ENCODE measurements around the gene CAMK1D. TPM values are rescaled to one million over a fixed set of nuclear protein-coding genes. Genes with fewer than 3 reads are reported as not detected.

Gene CAMK1D
- polyA plus RNA-seq, 2 of the 4 experiments (the other 2 are of a cell fraction): 6.6 to 12.5 TPM

DNA sequence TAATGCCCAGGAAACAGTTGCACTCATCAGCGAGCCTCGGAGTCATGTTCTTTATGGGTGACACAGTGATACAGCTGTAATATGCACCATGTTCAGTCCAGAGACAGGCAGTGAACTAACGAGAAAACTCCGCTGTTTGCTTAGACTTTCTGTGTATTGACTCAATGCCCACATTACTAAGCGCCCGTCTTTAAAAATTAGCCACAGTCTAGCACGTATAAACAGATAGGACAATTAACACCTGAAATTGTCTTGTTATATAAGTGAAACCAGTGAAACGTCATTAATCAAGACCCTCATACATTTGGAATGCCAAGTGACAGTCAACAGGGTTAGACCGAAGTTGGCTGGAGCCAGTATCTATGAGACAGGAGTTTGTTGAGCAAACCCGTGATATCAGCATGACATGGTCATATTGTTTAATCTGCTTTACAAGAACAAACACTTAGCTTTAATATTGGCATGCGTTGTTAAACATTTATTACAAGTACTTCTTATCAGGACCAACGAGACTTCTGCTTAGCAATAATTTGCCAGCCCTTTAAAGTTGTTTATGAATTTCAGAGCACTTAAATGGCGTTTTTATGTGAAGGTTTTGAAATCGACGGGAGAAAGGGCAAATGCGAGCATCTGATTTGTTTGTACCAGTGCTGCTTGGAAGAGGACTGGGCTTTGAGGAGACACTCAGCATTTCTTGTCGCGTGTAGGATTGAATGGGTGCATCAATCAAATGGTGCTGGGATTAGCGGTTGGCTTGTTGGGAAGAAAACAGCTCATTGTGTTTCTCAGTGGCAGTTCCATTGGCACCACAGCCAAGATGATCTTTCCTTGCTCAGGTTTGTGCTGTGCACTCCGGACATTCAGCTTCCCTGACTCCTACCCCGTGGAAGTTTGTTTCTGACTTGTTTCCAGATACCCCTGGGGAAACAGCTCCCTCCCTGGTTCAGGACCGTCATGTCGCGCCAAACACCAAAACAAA is 56.3 kb downstream of the CAMK1D start:
- 4% methylated on average over 24 of the region's 24 CpGs for WGBS (ENCODE audit: missing lambda C conversion rate)
- peak; percentile 53 to 86 for DNase-seq (ENCODE audit: low read depth in 1 of 2, low spot score in 1 of 2)
- peak; percentile 86 to 87 for ATAC-seq
- POLR2A ChIA-PET: interaction anchor here (0.6 to 1.3 kb wide), 3 partner anchors 57 to 302 kb away, joined by 3 read pairs; partner anchors contain the start of gene CAMK1D
- FAIRE-seq: peak; percentile 67
- Histone ChIP-seq H3K4me2 (peak overlapping the region; percentile 87), H3K9me3 (no peaks in the 10 kb centered on the region), H3K27ac (peak overlapping the region; percentile 72 to 80), H3K4me3 (peak overlapping the region; percentile 32), H3K4me1 (peaks cover 28% of the 10 kb centered on the region)
- CTCF ChIA-PET: interaction anchor here (0.8 to 3.0 kb wide), 15 partner anchors 10 to 694 kb away, joined by 3 to 31 read pairs (median 3); partner anchors contain the start of genes CAMK1D and OPTN
- TF ChIP-seq ZC3H11A (IDR thresholded peaks at IDR 0.05) (no peak), FOXS1 (CRISPR knock-in tag; IDR thresholded peaks at IDR 0.05) (no peak), JUN (IDR thresholded peaks at IDR 0.05) (peak; percentile 42 to 57; a peak in 1 of 5 replicates), GATA3 (IDR thresholded peaks at IDR 0.05; ENCODE audit: borderline replicate concordance) (peak; percentile 88), RNF2 (IDR thresholded peaks at IDR 0.05; ENCODE audit: borderline replicate concordance, low read depth) (no peak), RAD21 (conservative IDR thresholded peaks at IDR 0.05 in 1 of 2, IDR thresholded peaks at IDR 0.05 in 1 of 2) (peak; percentile 15 to 34; a peak in 2 of 5 replicates), SMC3 (IDR thresholded peaks at IDR 0.05) (peak; percentile 32), HEYL (CRISPR knock-in tag; IDR thresholded peaks at IDR 0.05) (no peak), CHD4 (IDR thresholded peaks at IDR 0.05; ENCODE audit: borderline replicate concordance) (no peak), FOSB (CRISPR knock-in tag; IDR thresholded peaks at IDR 0.05) (0 out of 2 replicates have a peak, but pooled peaks have one; percentile 28), CBX2 (IDR thresholded peaks at IDR 0.05; ENCODE audit: borderline replicate concordance, low read depth) (no peak), RFX5 (IDR thresholded peaks at IDR 0.05) (no peak), NPAS2 (CRISPR knock-in tag; IDR thresholded peaks at IDR 0.05; ENCODE audit: borderline replicate concordance) (no peak), EHF (CRISPR knock-in tag; IDR thresholded peaks at IDR 0.05) (no peak), ZNF302 (CRISPR knock-in tag; IDR thresholded peaks at IDR 0.05) (no peak), TP53 (CRISPR knock-in tag; IDR thresholded peaks at IDR 0.05) (no peak), CHD2 (IDR thresholded peaks at IDR 0.05; ENCODE audit: low read length, partially characterized antibody) (no peak), EHMT2 (IDR thresholded peaks at IDR 0.05; ENCODE audit: low read depth) (no peak), ESRRA (IDR thresholded peaks at IDR 0.05; ENCODE audit: borderline replicate concordance, low read length) (no peak), SREBF2 (IDR thresholded peaks at IDR 0.05) (no peak), KDM5A (IDR thresholded peaks at IDR 0.05) (no peak), RCOR1 (IDR thresholded peaks at IDR 0.05; ENCODE audit: low read depth, low read length) (no peak), NFE2L2 (conservative IDR thresholded peaks at IDR 0.05; ENCODE audit: low read length) (peak; percentile 29; the same call in 1 of the 2 replicates), RARB (CRISPR knock-in tag; IDR thresholded peaks at IDR 0.05) (no peak), NR3C1 (IDR thresholded peaks at IDR 0.05) (no peak), CBX8 (IDR thresholded peaks at IDR 0.05) (no peak)
- TF ChIP-seq, protein P1, sequence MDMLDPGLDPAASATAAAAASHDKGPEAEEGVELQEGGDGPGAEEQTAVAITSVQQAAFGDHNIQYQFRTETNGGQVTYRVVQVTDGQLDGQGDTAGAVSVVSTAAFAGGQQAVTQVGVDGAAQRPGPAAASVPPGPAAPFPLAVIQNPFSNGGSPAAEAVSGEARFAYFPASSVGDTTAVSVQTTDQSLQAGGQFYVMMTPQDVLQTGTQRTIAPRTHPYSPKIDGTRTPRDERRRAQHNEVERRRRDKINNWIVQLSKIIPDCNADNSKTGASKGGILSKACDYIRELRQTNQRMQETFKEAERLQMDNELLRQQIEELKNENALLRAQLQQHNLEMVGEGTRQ (IDR thresholded peaks at IDR 0.05): no peak
- TF ChIP-seq, protein P2, sequence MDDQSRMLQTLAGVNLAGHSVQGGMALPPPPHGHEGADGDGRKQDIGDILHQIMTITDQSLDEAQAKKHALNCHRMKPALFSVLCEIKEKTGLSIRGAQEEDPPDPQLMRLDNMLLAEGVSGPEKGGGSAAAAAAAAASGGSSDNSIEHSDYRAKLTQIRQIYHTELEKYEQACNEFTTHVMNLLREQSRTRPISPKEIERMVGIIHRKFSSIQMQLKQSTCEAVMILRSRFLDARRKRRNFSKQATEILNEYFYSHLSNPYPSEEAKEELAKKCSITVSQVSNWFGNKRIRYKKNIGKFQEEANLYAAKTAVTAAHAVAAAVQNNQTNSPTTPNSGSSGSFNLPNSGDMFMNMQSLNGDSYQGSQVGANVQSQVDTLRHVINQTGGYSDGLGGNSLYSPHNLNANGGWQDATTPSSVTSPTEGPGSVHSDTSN (IDR thresholded peaks at IDR 0.05): peak; percentile 45; the same call in 1 of the 2 replicates
- TF ChIP-seq, protein P3, sequence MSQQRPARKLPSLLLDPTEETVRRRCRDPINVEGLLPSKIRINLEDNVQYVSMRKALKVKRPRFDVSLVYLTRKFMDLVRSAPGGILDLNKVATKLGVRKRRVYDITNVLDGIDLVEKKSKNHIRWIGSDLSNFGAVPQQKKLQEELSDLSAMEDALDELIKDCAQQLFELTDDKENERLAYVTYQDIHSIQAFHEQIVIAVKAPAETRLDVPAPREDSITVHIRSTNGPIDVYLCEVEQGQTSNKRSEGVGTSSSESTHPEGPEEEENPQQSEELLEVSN (IDR thresholded peaks at IDR 0.05; ENCODE audit: borderline replicate concordance, low read depth): no peak
- TF ChIP-seq, protein P4, sequence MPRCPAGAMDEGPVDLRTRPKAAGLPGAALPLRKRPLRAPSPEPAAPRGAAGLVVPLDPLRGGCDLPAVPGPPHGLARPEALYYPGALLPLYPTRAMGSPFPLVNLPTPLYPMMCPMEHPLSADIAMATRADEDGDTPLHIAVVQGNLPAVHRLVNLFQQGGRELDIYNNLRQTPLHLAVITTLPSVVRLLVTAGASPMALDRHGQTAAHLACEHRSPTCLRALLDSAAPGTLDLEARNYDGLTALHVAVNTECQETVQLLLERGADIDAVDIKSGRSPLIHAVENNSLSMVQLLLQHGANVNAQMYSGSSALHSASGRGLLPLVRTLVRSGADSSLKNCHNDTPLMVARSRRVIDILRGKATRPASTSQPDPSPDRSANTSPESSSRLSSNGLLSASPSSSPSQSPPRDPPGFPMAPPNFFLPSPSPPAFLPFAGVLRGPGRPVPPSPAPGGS (IDR thresholded peaks at IDR 0.05): peak; percentile 72; the same call in 1 of the 3 replicates
- TF ChIP-seq, protein P5, sequence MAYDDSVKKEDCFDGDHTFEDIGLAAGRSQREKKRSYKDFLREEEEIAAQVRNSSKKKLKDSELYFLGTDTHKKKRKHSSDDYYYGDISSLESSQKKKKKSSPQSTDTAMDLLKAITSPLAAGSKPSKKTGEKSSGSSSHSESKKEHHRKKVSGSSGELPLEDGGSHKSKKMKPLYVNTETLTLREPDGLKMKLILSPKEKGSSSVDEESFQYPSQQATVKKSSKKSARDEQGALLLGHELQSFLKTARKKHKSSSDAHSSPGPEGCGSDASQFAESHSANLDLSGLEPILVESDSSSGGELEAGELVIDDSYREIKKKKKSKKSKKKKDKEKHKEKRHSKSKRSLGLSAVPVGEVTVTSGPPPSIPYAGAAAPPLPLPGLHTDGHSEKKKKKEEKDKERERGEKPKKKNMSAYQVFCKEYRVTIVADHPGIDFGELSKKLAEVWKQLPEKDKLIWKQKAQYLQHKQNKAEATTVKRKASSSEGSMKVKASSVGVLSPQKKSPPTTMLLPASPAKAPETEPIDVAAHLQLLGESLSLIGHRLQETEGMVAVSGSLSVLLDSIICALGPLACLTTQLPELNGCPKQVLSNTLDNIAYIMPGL (CRISPR knock-in tag; IDR thresholded peaks at IDR 0.05; ENCODE audit: borderline replicate concordance): no peak
- TF ChIP-seq, protein P6, sequence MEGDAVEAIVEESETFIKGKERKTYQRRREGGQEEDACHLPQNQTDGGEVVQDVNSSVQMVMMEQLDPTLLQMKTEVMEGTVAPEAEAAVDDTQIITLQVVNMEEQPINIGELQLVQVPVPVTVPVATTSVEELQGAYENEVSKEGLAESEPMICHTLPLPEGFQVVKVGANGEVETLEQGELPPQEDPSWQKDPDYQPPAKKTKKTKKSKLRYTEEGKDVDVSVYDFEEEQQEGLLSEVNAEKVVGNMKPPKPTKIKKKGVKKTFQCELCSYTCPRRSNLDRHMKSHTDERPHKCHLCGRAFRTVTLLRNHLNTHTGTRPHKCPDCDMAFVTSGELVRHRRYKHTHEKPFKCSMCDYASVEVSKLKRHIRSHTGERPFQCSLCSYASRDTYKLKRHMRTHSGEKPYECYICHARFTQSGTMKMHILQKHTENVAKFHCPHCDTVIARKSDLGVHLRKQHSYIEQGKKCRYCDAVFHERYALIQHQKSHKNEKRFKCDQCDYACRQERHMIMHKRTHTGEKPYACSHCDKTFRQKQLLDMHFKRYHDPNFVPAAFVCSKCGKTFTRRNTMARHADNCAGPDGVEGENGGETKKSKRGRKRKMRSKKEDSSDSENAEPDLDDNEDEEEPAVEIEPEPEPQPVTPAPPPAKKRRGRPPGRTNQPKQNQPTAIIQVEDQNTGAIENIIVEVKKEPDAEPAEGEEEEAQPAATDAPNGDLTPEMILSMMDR (IDR thresholded peaks at IDR 0.05): peak; percentile 27; the same call in 2 of the 3 replicates
